ENCODE results near the gene ZNF500.
"Not testable (repeated sequence)": the region's sequence is repeated elsewhere in the genome, so short reads cannot be mapped to it uniquely, and the experiment has no call there.

Gene ZNF500

GRCh38 chr16:4796982-4797804 is 30.2 kb upstream of the ZNF500 start:
- no peak for DNase-seq (ENCODE audit: low read depth)

- DNase-seq (ENCODE audit: low read depth), result no peak
These were observed 29.0 kb upstream of the ZNF500 start for GRCh38 chr16:4795828-4796572.

- DNase-seq (ENCODE audit: low read depth), result no peak
These were observed 28.3 kb upstream of the ZNF500 start, which contains the start of gene SMIM22 for GRCh38 chr16:4795181-4795827. TSS of gene SMIM22 (plus strand) at chr16:4795369. CDS start at chr16:4795735, 366 bp downstream.

GRCh38 chr16:4792951-4793513 is 26.1 kb upstream of the ZNF500 start:
- DNase-seq (ENCODE audit: low read depth), result no peak

- DNase-seq (ENCODE audit: low read depth), result no peak
These were observed 23.9 kb upstream of the ZNF500 start for GRCh38 chr16:4790871-4791270.

GRCh38 chr16:4790261-4790660 is 23.3 kb upstream of the ZNF500 start:
- no peak for DNase-seq (ENCODE audit: low read depth)

- DNase-seq (ENCODE audit: low read depth), result no peak
These were observed 21.9 kb upstream of the ZNF500 start for GRCh38 chr16:4788910-4789309.

GRCh38 chr16:4788489-4788889 is 21.5 kb upstream of the ZNF500 start:
- DNase-seq (ENCODE audit: low read depth), result no peak

GRCh38 chr16:4787627-4788482 is 20.9 kb upstream of the ZNF500 start, which contains the start of gene SEPTIN12:
TSS of gene SEPTIN12 (minus strand) at chr16:4788345. CDS start at chr16:4787645, 700 bp downstream.
- DNase-seq (ENCODE audit: low read depth), result no peak

- DNase-seq (ENCODE audit: low read depth), result no peak
These were observed 20.1 kb upstream of the ZNF500 start for GRCh38 chr16:4787068-4787467.

GRCh38 chr16:4785758-4786433 is 18.9 kb upstream of the ZNF500 start:
- DNase-seq (ENCODE audit: low read depth), result no peak

GRCh38 chr16:4784444-4784987 is 17.6 kb upstream of the ZNF500 start:
- DNase-seq (ENCODE audit: low read depth), result not testable (repeated sequence)

- no peak for DNase-seq (ENCODE audit: low read depth)
These were observed 17.0 kb upstream of the ZNF500 start for GRCh38 chr16:4783951-4784336.

GRCh38 chr16:4783251-4783950 is 16.4 kb upstream of the ZNF500 start:
- no peak for DNase-seq (ENCODE audit: low read depth)

- no peak for DNase-seq (ENCODE audit: low read depth)
These were observed 13.3 kb upstream of the ZNF500 start for GRCh38 chr16:4780235-4780634.

GRCh38 chr16:4778050-4778392 is 11.1 kb upstream of the ZNF500 start:
- no peak for DNase-seq (ENCODE audit: low read depth)

- DNase-seq (ENCODE audit: low read depth), result no peak
These were observed 10.5 kb upstream of the ZNF500 start for GRCh38 chr16:4777339-4778049.

GRCh38 chr16:4776141-4776705 is 9.3 kb upstream of the ZNF500 start:
- DNase-seq (ENCODE audit: low read depth), result no peak

GRCh38 chr16:4775005-4775404 is 8.0 kb upstream of the ZNF500 start:
- no peak for DNase-seq (ENCODE audit: low read depth)

Measured in activated gamma-delta T cell treated with anti-CD3 and anti-CD28 coated beads, Interleukin-2, amount 50 U/mL, for 16 hours (primary cell).